HG03565 (cell line): ENCODE data around the gene PLEKHA1.

Source experiments
- ATAC-seq: cut with Tn5 transposase; IDR thresholded peaks from one replicate; pipeline ENCODE4 v1.9.1; 2021; ENCODE audit warnings: mild to moderate bottlenecking, moderate library complexity; ENCODE audit not compliant: unreplicated experiment

The PLEKHA1 gene

DNA sequence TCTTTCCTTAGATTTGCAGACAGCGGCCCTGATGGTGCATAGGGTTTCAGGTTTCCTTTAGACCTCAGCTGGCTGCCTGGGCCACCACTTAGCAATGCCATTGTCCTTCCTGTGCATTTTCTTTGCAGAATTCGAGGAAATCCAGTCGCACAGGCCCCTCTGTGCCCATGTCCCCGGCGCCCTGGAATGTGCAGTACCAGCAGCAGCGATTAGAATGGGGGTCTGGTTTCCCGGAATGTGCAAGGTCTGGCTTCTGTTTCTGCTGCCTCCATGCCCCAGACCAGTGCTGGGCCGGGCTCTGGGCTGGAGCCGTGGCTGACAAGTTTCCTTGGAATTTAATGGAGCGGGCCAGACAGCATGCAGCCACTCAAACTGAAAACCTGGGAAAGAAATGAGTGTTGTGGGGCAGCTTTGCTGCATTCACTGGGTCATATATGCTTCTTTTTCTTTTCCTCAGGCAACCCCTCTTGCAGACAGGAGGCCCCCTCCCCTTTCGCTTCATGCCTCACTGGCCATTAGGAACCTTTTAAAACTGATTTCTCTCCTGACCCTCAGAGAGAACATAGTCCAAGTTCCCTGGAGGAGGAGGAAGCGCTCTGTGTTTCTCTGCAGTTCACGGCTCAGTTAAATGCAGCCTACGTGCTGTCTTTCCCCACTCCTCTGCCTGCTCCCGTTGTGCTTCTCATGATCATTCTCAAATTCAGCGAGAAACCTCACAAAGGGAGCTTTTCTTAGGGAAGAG lies 101.3 kb downstream of the PLEKHA1 start:
- no peak for ATAC-seq

DNA sequence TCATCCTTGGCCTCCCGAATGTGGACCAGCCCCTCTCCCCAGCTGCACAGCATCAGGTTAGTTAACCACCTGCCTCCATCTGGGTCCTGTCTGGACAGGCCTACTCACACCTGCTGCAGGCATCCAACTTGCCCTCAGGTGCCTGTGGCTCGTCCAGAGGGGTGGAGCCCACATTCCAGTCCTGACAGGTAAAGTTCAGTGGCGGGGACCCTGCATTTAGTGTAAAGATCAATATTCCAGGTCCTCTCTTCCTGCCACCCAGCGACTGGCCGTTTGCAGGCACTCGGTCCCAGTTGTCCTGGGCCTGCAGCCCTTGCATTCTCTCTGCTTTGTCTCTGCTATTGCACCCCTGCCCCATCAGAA lies 101.8 kb downstream of the PLEKHA1 start:
- no peak for ATAC-seq

DNA sequence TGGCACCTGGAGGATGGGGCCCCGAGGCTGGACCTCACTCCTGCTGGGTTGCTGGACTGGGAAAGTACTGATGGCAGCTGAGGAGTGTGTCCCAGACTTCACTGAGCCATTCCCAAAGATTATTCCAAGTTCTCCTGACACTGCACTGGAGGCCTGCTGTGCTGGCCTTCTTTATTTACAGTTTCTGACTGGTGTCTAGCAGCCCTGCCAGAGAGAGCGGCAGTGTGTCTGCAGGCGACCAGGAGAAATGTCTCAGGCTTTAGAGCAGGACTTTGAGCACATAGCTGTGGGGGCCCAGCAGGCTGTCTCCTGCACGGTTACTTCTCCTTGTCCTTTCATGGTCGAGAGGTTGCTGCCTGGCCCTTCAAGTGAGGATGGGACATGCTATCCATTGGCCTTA lies 102.9 kb downstream of the PLEKHA1 start:
- no peak for ATAC-seq

DNA sequence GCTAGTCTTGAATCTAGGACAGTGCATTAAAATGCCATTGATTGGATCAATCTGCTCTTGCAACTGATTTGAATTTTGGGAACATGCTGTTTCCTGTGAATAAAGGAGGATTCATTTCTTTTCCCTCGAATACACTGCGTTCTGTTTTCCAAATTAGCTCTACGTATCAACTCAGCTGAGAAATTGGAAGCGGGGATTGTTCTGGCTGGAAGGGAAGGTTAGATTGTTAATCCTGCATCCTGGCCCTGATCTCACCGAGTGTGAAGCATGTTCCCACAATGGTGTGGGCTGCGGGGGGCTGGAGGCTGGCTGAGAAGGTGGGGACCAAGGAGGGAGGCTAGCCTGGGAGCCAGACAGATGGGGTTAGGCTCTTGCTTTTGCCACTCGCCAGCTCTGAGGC lies 104.5 kb downstream of the PLEKHA1 start:
- ATAC-seq, result no peak

DNA sequence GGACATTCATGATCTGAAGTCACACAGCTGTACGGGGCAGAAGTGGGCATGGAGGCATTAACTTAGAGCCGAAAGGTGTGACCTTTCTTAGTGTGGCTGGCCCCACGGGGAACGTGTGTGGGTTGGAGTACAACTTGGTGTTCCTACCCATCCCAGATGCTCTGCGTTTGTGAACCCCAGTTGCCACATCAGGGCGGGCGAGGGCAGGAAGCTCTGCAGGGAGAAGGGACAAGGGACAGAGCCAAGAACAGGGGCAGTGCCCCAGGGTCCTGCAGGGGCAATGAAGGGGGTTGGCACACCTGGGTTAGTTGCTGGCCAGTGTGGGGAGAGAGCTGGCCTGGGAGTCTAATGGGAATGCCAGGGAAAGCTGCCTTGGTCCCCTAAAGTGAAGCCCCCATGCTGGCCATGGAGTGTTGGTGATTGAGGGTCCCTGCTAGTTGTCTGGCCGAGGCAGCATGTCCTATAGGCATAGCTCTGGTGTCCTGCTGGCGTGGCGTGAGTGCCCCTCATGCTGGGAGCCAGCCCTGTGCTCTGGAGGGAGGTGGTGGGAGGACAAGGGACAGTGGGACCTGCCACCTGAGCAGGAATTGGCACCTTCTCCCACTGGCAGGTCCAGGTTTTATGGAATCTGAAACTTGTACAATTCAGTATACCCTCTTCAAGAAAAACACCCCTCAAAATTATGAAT lies 105.8 kb downstream of the PLEKHA1 start:
- no peak for ATAC-seq

DNA sequence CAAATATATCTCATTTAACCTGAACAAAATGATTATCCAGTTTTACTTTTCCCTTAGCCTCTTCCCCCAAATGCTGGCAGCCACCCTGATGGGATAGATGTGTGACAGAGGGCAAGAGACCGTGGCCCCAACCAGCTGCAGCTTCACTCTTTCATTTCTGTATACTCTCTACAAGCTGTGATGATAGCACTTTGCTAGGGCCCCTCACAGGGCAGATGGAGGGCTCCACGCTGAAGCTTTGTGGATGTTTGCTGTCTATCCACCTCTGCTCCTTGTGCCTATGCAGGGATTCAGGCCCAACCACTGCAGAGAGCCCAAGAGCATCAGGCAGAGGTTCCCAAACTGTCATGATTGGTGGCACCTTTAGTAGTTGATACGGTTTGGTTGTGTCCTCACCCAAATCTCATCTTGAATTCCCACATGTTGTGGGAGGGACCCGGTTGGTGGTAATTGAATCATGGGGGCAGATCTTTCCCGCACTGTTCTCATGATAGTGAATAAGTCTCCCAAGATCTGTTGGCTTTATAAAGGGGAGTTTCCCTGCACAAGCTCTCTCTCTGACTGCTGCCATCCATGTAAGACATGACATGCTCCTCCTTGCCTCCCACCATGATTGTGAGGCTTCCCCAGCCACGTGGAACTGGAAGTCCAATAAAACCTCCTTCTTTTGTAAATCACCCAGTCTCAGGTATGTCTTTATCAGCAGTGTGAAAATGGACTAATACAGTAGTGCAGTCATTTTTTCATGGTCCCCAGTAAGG lies 107.0 kb downstream of the PLEKHA1 start:
- ATAC-seq, result no peak
